DOHH2 (cell line): ENCODE measurements around the gene SLC22A4.

ENCODE experiments used
- H3F3A ChIP-seq: fragments of 200-600 bp; sonication (generic), shearing (Covaris generic); 2 replicates; pipeline ENCODE4 v1.6.0; 2016; ENCODE audit warnings: antibody characterized with exemption, mild to moderate bottlenecking; ENCODE audit not compliant: control insufficient read depth, insufficient read depth
- H3K27ac ChIP-seq: fragments of 200-600 bp; sonication (generic); 2 replicates; pipeline ENCODE4 v1.5.1; 2014; ENCODE audit warnings: low read depth, mild to moderate bottlenecking, low read length, moderate library complexity
- H3K27me3 ChIP-seq: fragments of 200-600 bp; sonication (generic); 2 replicates; pipeline ENCODE4 v1.6.1; 2014; ENCODE audit warnings: mild to moderate bottlenecking, low read length, mixed read lengths; ENCODE audit not compliant: control insufficient read depth
- H3K36me3 ChIP-seq: fragments of 200-600 bp; sonication (generic); 2 replicates; pipeline ENCODE4 v1.6.1; 2014; ENCODE audit warnings: mild to moderate bottlenecking, low read length, moderate library complexity, mixed read lengths; ENCODE audit not compliant: control insufficient read depth
- H3K4me1 ChIP-seq: fragments of 200-600 bp; sonication (generic); 2 replicates; pipeline ENCODE4 v1.6.1; 2014; ENCODE audit warnings: mild to moderate bottlenecking, low read length, mixed read lengths; ENCODE audit not compliant: control insufficient read depth
- H3K4me2 ChIP-seq: fragments of 200-600 bp; sonication (generic); 2 replicates; pipeline ENCODE4 v1.6.0; 2014; ENCODE audit warnings: mild to moderate bottlenecking, low read length, moderate library complexity
- H3K4me3 ChIP-seq: fragments of 200-600 bp; sonication (generic); 2 replicates; pipeline ENCODE4 v1.5.1; 2014; ENCODE audit warnings: mild to moderate bottlenecking, low read length, mixed read lengths
- H3K79me2 ChIP-seq: fragments of 200-600 bp; sonication (generic); 2 replicates; pipeline ENCODE4 v1.6.1; 2014; ENCODE audit warnings: mild to moderate bottlenecking, low read length, mixed read lengths; ENCODE audit not compliant: control insufficient read depth
- H3K9me2 ChIP-seq: fragments of 200-600 bp; sonication (generic); replicated peaks from 2 replicates; pipeline ENCODE4 v1.6.1; 2014; ENCODE audit warnings: mild to moderate bottlenecking, low read length, mixed read lengths; ENCODE audit not compliant: control insufficient read depth
- H3K9me3 ChIP-seq: fragments of 200-600 bp; sonication (generic); 2 replicates; pipeline ENCODE4 v1.6.1; 2014; ENCODE audit warnings: antibody characterized with exemption, low read length, mixed read lengths; ENCODE audit not compliant: control insufficient read depth, insufficient read depth
- H4K20me1 ChIP-seq: fragments of 200-600 bp; sonication (generic); 2 replicates; pipeline ENCODE4 v1.6.0; 2014; ENCODE audit warnings: low read depth, mild to moderate bottlenecking, antibody characterized with exemption, low read length, moderate library complexity; ENCODE audit not compliant: control insufficient read depth, insufficient read depth
- EZH2phosphoT487 ChIP-seq: fragments of 200-600 bp; sonication (generic); IDR thresholded peaks from 2 replicates; pipeline ENCODE4 v1.6.1; 2017; ENCODE audit warnings: borderline replicate concordance, mild to moderate bottlenecking, antibody characterized with exemption, low read length, moderate library complexity, mixed read lengths
- TF ChIP-seq, protein P1 (sequence below): fragments of 200-600 bp; sonication (generic); IDR thresholded peaks from one replicate; pipeline ENCODE4 v1.5.1; 2014; ENCODE audit warnings: antibody characterized with exemption, mild to moderate bottlenecking, low read depth, low read length; ENCODE audit not compliant: poor library complexity, severe bottlenecking

The SLC22A4 gene

DNA sequence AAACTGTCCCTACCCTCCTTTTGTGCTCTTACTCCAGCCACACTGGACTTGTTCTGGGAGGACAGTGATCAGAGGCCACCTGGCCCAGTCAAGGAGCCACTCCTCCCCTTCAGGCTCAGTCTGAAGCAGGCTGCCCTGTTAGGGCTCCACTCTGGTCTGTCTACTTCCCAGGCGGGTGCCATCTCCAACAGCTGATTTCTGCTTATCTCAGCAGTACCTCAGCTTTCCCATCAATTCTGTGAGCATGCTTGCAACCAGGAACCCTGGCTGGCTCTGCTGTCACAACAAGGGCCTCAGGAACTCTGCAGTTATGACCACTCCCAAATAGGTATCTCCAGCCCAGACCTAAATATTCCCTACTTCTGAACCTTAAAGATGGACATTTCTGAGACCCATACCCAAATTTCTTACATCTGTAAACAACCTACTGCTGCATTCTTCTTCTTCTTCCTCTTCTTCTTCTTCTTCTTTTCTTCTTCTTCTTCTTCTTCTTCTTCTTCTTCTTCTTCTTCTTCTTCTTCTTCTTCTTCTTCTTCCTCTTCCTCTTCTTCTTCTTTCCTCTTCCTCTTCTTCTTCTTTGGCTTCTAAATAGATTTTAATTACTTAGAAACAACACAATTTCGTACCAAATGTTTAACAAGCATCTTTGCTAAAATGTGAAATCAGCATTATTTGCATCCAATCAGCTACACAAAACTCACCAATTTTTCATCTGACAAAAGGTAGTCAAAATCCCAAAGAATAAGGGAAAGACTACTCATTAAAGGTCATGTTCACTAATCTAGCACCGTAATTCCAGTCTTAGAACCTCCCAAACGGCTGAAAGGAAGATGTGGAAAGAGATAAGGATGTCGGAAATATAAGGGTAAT lies 13.6 kb upstream of the SLC22A4 start:
- Histone ChIP-seq H3K79me2 (no peaks in the 10 kb centered on the region), H4K20me1 (no peaks in the 10 kb centered on the region), H3K4me3 (no peak overlapping the region)

DNA sequence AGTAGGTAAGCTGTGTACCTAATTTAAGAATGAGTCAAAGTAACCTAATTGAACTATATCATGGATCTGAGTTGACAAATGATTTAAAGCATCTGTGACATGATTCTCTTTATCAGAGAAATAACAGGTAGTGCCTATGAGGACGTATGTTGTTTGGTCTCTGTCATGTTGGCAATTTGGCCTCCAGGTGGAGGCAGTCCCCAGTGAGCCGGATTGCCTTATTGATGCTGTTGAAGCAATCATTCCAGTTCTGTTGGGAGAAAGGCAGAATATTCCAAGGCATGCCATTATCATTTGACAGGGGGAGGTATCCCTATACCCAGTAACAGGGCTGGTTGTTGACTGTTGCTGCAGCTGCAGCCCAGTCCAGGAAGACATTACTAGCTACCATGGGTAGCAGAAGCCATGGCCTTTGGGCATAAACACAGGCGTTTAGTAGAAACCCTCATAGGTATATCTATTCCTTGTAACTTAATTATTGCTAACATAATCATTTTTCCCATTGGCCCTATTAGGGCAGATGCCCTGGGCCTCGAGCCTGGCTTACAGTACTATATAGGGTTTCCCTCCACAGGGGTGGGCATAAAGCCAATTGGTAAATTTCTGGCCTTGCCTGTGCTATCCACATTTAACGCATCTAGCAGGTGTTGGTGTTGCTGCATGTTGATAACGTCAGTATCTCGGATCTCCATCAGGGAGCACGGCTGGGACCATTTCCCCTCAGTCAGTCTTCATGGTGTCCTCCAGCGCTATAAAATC lies 12.2 kb upstream of the SLC22A4 start:
- Histone ChIP-seq H4K20me1 (no peaks in the 10 kb centered on the region), H3K9me2 (no peaks in the 10 kb centered on the region), H3K9me3 (no peaks in the 10 kb centered on the region), H3K4me1 (no peaks in the 10 kb centered on the region), H3K36me3 (no peaks in the 10 kb centered on the region), H3K4me3 (no peak overlapping the region), H3K4me2 (no peak overlapping the region), H3K27me3 (peaks cover 8% of the 10 kb centered on the region; the same call in 1 of the 2 replicates), H3K27ac (no peak overlapping the region), H3F3A (no peaks in the 10 kb centered on the region), H3K79me2 (no peaks in the 10 kb centered on the region)
- TF ChIP-seq EZH2phosphoT487, result no peak
- TF ChIP-seq, protein P1, sequence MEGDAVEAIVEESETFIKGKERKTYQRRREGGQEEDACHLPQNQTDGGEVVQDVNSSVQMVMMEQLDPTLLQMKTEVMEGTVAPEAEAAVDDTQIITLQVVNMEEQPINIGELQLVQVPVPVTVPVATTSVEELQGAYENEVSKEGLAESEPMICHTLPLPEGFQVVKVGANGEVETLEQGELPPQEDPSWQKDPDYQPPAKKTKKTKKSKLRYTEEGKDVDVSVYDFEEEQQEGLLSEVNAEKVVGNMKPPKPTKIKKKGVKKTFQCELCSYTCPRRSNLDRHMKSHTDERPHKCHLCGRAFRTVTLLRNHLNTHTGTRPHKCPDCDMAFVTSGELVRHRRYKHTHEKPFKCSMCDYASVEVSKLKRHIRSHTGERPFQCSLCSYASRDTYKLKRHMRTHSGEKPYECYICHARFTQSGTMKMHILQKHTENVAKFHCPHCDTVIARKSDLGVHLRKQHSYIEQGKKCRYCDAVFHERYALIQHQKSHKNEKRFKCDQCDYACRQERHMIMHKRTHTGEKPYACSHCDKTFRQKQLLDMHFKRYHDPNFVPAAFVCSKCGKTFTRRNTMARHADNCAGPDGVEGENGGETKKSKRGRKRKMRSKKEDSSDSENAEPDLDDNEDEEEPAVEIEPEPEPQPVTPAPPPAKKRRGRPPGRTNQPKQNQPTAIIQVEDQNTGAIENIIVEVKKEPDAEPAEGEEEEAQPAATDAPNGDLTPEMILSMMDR, result no peak

More for the DNA sequence above, 13.6 kb upstream of the SLC22A4 start:
- Histone ChIP-seq H3F3A (no peaks in the 10 kb centered on the region), H3K9me3 (no peaks in the 10 kb centered on the region), H3K9me2 (no peaks in the 10 kb centered on the region), H3K4me2 (no peak overlapping the region), H3K36me3 (no peaks in the 10 kb centered on the region), H3K27me3 (peaks cover 8% of the 10 kb centered on the region; the same call in 1 of the 2 replicates), H3K27ac (no peak overlapping the region), H3K4me1 (no peaks in the 10 kb centered on the region)
- TF ChIP-seq, protein P1, result no peak
- no peak for TF ChIP-seq EZH2phosphoT487

DNA sequence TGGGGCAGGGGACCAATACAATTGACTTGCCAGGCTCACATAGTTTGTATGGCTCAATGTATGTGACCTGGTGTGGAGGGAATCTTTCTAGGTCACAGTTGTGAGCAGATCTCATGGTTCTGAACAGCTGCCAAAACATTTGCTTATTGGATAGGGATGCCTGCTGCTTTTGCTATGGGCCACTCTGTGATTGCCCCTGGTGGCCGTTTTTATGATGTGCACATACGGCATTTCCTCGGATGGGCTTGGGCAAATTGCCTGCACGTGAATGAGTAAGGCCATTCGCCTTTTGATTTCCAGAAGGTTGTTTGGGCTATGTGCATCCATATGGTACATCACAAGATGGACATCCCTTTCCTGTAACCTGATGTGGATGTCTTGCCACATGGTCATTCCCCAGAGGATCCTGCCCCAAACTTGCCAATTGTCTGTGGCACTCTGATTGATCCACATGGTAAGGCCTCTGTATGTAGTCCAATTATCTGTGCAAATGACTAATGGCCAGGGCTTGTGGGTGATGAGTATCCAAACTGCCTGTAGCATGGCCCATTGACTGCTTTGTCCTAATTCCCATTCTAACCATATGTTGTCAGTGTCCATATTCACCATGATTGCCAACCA lies 10.7 kb upstream of the SLC22A4 start:
- Histone ChIP-seq H4K20me1 (no peaks in the 10 kb centered on the region), H3K79me2 (no peaks in the 10 kb centered on the region), H3K4me3 (no peak overlapping the region), H3K4me2 (no peak overlapping the region), H3K27me3 (peaks cover 8% of the 10 kb centered on the region), H3K9me2 (no peaks in the 10 kb centered on the region), H3K9me3 (no peaks in the 10 kb centered on the region), H3K36me3 (no peaks in the 10 kb centered on the region), H3K27ac (no peak overlapping the region), H3F3A (no peaks in the 10 kb centered on the region), H3K4me1 (no peaks in the 10 kb centered on the region)
- no peak for TF ChIP-seq EZH2phosphoT487
- TF ChIP-seq, protein P1, result peak; percentile 20
